CD1c-positive myeloid dendritic cell (primary cell): ENCODE data around the gene AMMECR1.
"Not testable (repeated sequence)": the region's sequence is repeated elsewhere in the genome, so short reads cannot be mapped to it uniquely, and the experiment has no call there.

ENCODE experiments used
- DNase-seq: peaks from one replicate; pipeline ENCODE4 v3.0.0-alpha.2; 2016; ENCODE audit errors: extremely low spot score

The AMMECR1 gene

DNA sequence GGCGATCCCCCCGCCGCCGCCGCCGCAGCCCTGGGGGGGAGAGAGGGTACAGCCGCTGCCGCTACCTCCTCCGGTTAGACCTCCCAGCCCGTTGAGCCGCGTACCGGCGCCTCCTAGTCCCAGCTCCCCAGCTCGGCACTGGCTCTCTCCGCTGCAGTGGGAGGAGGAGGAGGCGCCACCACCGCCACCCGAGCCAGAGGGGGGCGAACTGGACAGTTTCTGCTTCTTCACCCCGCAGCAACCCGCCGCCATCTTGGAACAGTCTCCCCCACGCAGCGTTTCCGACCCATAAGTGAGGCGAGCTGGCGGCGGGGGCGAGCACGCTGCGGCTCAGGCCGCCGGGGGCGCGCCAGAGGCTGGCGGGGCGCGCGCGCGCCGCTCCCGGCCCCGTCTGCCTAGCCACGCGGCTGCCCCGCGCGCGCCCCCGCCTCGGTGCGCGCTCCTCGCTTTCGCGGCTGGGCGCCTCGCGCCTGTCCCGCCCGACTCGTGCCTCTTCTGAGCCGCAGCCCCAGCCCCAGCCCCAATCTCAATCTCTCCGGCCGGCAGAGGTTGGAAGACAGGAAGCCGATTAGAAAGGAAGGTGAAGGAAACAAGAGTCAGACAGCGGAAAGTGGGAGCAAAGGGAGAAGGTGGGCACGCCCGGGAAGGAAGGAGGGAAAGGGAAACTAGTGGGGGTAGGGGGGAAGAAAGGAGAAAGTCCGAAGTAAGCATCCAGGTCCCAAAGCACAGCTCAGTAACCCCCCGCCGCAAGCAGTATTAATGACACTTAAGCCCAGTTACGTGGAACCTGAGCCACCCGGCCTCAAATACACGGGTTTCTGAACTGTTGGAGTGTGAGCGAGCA is at the start of gene AMMECR1:
TSS of gene AMMECR1 (minus strand) at position 266 of the 844 bp plus-strand sequence. CDS start at position 252, 14 bp downstream.
- peak; percentile 90 for DNase-seq

DNA sequence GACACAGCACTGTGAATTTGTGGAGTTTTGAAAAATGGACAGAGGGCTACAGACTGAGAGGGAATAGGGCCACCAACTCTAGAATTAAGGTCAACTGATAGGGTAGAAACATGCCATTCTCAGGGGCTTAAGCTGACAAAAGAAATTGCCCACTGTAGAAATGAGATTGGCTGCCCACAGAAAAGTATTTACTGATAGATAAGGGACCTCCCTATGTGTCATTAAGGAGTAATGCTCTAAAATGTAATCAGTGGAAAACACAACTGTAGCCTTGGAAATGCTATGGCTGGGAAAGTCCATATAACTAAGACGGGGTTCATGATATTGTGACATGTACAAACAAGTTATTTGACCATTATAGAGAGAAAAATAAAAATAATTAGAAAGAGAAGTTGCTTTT is 45.4 kb upstream of the AMMECR1 start:
- no peak for DNase-seq

DNA sequence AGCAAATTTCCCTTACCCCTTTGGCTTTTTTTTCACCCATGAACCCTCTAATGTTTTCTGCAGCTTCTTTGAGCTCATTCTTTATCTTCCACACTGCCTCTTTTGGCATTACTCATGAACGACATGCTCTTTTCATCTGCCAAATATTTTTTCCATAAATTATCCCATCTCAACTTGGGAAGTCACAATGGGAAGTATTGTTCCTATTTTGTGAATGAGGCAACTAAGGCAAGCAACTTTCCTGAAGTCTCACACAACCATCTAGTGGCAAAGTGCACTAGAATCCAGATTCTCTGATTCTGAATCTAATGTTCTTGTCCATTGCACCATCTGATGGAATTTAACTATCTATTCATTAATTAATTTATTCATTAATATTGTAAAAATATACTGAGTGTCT is 41.4 kb upstream of the AMMECR1 start:
- DNase-seq, result no peak

DNA sequence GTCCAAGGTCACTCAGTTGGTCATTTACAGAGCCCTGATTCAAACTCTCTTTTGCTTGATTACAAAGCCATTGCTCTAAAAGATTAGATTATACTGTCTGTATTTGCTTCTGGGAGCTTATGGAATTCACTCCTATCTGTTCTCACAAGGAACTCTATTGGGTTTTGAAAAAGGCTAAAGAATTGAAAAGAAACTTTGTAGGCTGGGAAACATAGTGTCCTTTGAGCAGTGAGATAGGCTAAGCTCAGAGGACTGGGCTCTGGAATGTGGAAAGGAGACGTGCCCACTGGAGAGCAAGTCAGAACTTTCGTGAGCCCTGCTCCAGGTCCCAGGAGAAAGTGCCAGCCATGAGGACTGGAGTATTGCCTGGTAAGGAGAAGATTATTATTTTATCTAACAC is 40.7 kb upstream of the AMMECR1 start, which contains the start of gene RTL9:
TSS of gene RTL9 (plus strand) at position 301 of the 400 bp plus-strand sequence. CDS start 91,770 bp downstream, outside the sequence.
- DNase-seq, result no peak

DNA sequence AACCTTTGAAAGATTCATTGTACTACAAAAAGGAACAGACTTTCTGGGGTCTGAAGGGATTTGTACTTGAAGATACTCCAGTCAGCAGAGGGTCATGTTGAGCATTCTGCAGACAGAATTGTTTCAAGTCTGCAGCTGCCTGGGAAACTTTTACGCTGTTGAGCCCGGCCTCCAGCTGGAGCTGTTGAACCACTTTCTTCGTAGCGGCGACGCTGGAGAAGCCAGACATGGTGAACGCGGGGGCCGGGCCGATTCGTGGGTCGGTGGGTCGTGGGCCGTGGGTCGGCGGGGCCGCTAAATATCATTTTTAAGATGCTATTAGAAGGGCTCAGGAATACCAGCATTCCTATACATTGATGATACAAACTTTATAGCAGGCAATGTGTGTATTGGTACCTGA is 28.8 kb upstream of the AMMECR1 start:
- no peak for DNase-seq

DNA sequence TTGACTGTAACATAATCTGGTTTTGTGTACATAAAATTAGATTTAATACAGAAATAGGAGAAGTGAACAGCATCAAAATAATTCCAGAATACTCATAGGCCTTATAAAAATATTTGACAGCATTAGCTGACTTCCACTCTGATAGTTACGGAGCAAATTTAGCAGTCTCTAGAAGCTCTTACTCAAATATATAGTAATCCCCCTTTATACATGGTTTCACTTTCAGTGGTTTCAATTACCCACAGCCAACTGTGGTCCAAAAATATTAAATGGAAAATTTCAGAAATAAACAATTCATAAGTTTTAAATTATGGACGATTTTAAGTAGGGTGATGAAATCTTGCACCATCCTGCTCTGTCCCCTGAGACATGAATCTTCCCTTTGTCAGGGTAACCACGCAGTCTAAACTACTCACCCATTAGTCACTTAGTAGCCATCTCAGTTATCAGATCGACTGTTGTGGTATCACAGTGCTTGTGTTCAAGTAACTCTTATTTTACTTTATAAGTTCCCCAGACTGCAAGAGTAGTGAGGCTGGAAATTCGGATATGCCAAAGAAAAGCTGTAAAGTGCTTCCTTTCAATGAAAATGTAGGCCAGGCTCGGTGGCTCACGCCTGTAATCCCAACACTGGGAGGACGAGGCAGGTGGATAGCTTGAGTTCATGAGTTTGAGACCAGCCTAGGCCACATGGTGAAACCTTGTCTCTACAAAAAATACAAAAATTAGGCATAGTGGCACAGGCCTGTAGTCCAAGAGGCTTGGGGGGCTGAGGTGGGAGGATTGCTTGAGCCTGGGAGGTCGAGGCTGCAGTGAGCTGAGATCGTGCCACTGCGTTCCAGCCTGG is 23.5 kb upstream of the AMMECR1 start:
- no peak for DNase-seq

DNA sequence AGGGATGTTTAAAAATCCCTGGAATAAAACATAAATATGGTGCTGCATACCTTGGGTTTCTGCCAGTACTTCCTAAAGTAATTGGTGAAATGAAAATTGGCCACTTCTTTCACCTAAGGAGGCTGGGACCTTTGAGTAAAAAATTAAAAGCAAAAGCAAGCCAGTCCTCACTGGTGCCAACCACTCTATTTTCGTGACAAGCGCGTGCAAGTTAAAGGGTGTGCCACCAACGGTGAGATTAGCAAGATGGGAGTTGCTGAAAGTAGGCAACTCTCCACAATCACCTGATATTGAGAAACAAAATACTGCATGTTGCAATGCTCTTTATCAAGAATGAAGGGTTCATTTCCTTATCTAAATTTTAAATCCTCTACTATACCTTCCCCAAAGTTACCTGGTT is 21.1 kb upstream of the AMMECR1 start:
- DNase-seq, result no peak

DNA sequence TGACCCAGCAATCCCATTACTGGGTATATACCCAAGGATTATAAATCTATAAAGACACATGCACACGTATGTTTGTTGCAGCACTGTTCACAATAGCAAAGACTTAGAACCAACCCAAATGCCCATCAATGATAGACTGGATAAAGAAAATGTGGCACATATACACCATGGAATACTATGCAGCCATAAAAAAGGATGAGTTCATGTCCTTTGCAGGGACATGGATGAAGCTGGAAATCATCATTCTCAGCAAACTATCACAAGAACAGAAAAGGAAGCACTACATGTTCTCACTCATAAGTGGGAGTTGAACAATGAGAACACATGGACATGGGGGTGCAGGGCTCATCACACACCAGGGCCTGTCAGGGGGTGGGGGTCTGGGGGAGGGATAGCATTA is 15.6 kb upstream of the AMMECR1 start:
- not testable (repeated sequence) for DNase-seq

DNA sequence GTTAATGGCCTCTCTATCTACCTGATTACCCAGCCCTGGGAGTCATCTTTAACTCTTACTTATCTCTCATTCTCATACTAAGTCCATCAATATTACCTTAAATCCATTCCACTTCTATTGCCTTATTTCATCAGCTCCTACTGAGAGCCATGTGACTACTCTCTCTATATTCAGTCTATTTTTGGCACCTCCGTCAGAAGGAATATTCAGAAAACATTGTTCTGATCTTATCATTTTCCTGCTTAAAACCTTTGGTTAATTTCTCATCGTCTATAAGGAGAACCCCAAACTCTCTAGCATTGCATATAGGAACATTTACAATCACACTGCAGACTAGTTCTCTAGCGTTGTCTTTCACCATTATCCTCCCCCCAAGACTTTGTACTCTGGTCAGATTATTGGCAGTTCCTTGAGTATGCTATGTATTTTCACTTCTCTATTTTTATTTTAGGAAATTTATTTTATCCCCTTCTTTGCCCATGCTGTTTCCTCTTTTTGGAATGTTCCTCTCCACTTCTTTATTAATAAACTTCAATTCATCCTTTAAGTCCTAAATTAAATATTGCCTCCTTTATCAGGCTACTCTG is 13.7 kb upstream of the AMMECR1 start:
- DNase-seq, result peak; percentile 21

DNA sequence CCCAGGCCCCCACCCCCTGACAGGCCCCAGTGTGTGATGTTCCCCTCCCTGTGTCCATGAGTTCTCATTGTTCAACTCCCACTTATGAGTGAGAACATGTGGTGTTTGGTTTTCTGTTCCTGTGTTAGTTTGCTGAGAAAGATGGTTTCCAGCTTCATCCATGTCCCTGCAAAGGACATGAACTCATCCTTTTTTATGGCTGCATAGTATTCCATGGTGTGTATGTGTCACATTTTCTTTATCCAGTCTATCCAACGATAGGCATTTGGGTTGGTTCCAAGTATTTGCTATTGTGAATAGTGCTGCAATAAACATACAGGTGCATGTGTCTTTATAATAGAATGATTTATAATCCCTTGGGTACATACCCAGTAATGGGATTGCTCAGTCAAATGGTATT is 10.7 kb upstream of the AMMECR1 start:
- not testable (repeated sequence) for DNase-seq

DNA sequence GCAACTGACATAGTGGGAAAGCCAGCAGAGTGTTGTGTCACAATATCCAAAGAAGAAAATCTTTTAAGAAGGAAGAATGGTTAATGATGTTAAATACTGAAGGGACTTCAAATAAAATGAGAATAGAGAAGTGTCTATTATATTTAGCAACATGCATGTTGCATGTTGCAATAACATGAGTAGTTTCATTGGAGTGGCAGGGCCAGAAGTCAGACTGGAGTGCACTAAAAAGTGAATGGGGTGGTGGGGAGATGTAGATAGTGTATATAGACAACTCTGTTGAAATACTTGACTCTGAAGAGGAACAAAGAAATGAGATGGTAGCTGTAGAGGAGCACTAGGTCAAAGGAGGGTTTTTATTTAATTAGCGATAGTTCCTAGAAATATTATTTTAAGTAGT is 9.5 kb upstream of the AMMECR1 start:
- peak; percentile 53 for DNase-seq

DNA sequence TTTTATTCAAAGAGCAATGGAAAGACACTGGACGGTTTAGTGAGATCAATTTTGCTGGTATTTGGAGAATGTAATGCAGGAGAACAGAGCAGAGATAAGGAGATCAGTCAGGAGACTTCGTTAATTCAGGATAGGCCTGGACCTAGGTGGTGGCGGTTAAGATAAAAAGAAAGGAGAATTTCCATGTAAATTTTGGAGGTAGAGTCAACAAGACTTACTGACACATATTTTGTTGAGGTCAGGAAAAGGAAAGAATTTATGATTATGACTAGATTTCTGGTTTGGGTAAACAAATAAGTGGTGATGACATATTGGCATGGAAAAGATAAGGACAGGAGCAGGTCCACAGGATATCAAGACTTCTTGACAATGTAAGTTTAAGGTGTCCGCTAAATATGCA is 8.8 kb upstream of the AMMECR1 start:
- no peak for DNase-seq

DNA sequence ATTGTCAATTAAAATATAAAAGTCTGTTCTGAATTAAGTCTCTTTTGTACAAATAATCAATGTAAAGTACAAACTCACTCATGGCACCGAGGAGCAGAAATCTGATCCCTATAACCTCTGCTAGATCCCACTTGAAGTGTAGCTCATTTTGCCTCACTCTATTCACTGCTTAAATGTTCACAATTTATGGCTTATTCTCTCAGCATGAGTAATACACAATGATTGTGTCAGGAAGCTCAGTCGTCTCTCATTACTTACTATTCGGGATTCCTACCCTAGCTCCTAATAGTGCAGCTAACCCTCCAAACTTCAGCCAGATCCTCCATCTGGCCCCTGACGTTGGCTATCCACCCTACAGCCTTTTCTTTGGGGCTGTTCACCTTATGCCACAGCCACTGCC is 4.7 kb upstream of the AMMECR1 start:
- no peak for DNase-seq

DNA sequence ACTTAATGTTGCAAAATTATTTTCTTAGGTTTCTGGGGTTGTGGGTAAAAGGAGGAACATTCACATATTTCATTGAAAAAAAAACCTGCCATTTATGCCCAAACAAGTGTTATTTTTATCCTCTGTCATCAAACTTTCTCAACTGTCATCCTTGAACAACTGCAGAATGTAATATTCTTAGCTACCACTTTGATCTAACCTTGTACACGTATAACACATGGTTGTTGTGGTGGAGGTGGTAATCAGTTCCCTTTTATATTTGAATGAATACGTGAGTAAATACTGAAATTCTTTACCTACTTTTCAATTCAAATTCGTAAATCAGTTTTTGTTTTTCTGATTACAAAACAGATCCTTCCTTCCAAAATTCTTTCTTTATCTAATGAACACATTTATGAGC is 3.8 kb upstream of the AMMECR1 start:
- no peak for DNase-seq

DNA sequence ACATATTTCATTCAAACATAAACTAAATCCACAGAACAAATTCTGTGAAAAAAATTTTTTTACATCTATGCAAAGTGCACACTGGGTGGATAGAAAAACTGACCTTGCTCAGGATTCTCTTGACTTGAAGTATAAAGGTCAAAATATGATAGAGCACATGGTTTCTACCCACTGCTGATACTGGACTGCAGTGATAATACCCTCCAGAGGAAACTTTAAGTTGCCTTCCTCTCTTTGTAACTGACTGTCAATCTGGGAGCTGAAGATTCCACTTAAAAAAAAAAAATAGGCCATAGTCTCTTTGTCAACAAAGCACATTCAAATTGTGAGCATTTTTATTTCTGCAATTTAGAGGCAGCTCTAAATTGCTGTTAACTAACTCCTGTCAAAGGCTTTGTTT is 3.2 kb upstream of the AMMECR1 start:
- no peak for DNase-seq

DNA sequence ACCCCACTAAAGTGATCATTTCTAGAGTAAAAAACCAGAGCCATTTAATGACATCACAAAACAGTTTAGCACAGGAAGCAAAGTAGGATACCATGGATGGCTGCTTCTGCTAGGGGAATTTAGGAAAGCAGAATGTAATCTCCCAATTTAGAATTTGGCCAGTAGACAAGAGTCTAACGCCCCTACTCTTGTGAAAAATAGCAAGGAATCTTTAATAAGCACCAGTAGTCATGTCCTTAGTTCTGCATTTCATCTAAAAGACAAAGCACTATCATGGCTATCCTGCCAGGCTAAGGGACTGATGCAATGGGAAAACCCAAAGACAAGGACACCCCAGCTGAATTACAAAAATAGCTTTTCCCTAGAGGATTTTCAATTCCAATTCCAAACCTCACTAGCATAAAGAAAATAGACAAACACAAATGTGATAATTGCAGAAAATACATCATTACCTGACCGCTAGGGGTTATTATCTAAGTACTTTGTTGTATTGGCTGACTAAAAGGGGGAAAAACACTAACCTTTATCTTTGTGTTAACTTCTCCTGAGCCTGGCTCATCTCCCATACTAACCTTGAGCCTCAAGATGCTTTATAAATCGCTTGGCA is 2.6 kb upstream of the AMMECR1 start:
- DNase-seq, result no peak

DNA sequence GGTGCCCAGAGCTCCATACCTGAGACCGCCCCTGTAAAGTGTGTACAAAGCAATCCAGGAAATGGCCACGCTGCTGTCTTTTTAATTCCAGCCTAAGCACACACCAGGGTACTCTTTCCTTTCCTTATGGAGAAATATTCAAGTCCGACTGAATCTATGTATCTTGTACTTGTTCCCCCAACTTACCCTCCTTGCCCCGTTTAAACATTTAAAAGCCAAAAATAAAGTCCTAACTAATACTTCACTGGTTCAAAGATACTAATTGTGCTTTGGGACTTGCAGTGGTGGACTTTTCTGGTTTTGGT is 731 bp upstream of the AMMECR1 start:
- no peak for DNase-seq

DNA sequence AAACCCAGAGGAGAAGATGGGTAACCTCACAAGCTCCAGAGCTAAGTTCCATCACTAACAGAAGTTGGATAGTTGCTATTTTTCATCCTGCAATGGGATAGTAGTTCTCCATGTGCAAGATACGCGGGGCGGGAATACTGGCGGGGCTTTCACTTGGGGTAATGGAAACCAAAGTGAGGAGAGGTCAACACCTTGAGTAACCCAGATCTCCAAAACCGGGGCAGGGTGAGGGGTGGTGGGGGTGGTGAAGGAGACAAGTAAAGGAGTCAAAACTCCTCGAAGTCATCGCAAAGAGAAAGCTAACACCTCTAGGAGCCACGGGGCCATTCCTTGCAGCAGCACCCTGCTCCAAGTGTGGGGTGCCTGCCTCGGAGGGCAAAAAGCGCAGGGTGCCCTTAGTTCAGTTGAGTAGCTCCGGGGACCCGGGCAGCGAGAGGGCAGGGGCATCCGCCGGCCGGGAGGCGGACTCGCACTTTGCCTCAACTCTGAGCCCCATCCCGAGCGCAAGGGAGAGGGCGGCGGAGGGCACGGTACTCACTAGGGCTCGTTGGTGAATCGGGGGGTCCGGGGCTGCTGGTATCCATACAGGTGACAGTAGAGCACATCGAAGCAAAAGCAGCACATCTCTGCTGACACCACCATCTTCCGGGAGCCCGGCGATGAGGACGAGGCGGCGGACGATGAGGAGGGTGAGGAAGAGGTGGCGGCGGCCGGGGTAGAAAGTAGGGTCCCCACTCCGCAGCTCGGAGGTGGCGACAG is 645 bp downstream of the AMMECR1 start:
- no peak for DNase-seq

DNA sequence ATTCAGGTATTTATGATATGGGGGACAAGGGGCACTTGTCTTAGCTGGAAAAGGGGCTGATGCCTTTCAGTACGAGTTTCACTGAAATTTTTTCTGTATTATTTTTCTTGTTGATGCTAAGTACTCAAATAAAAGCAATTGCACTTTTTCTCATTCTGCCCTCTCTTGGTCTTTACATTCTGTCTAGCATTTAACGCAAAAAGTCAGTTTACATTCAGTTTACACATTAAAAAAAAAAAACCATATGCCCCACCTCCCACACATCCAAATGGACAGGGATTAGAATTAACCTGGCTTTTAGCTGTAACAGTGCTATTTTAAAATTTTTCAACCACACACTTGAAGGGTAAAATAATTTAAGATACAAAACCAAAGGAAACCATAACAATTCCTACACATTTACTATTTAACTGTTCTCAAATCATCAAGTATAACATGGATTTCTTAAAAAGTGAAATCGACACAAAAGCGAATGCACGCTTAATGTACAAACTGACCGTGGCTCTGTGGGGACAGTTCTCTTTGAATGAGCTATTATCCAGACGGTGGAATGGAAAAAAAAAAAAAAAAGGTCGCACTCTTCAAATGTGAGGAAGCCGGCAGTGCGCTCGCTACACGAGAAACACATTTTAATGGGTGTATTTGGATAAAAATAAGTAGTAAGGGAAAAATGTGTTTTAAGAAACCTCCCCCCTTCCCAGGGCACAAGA is 1.4 kb downstream of the AMMECR1 start:
- no peak for DNase-seq

DNA sequence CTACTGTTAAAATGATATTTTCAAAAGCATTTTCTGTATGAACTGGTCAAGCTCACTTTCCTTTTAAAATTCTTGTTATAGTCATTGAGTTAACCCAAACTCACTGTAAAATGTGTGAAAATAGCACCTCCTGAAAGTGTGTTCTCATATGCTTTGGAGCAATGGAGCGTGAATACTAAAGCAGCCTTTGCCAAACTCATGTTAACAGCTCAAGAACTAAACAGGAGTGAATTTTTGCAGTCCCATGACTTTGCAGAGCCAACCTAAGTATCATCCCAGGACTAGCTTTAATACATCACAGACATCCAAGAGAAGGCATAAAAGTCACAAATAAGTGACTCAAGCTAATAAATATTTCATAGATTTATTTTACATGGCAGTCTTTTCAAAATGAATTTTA is 2.3 kb downstream of the AMMECR1 start:
- no peak for DNase-seq
